ENCODE results near the gene RDM1. TPM values are rescaled to one million over a fixed set of nuclear protein-coding genes. Genes with fewer than 3 reads are reported as not detected.

Gene RDM1
- total RNA-seq, 1 donor from 2014 or later: not detected

DNA sequence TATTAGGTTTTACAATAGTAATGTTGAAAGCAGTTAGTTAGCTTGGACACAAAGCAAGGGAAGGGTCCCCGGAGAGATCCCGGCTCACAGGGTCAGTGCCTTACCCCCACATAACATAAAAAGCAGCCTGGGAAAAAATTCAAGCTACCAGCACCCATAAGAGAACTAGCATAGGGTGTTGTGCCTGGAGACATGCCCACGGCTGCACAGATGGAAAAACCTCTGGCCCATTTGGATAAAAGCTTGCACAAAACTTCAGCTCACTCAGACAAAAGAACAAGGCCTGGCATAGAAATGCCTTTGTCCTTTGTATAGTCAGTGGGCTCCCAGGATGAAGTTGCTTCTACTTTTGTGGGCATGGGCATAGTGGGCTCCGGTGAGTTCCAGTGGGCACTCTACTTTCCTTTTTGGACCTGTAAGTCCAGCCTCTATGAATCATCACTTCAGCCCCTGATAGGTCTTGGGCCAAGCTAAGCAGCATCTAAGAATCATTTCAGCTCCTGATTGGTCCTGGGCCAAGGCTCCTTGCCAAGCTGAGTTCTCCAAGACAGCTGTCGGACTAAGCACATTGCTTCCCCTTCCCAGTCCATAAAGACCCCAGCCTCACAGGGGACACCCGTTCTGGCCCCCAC lies 1.3 kb upstream of the RDM1 start:
- no peak for DNase-seq (ENCODE audit: low read depth)
- TF ChIP-seq, protein P1, sequence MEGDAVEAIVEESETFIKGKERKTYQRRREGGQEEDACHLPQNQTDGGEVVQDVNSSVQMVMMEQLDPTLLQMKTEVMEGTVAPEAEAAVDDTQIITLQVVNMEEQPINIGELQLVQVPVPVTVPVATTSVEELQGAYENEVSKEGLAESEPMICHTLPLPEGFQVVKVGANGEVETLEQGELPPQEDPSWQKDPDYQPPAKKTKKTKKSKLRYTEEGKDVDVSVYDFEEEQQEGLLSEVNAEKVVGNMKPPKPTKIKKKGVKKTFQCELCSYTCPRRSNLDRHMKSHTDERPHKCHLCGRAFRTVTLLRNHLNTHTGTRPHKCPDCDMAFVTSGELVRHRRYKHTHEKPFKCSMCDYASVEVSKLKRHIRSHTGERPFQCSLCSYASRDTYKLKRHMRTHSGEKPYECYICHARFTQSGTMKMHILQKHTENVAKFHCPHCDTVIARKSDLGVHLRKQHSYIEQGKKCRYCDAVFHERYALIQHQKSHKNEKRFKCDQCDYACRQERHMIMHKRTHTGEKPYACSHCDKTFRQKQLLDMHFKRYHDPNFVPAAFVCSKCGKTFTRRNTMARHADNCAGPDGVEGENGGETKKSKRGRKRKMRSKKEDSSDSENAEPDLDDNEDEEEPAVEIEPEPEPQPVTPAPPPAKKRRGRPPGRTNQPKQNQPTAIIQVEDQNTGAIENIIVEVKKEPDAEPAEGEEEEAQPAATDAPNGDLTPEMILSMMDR (IDR thresholded peaks at IDR 0.05; ENCODE audit: insufficient read depth, low read length, poor library complexity, severe bottlenecking): no peak
- Histone ChIP-seq H3K36me3 (ENCODE audit: control insufficient read depth, insufficient read depth, low read length) (no peaks in the 10 kb centered on the region), H3K27me3 (ENCODE audit: control insufficient read depth, insufficient read depth, low read length) (no peaks in the 10 kb centered on the region), H3K4me3 (ENCODE audit: low read depth, low read length) (no peak overlapping the region)

DNA sequence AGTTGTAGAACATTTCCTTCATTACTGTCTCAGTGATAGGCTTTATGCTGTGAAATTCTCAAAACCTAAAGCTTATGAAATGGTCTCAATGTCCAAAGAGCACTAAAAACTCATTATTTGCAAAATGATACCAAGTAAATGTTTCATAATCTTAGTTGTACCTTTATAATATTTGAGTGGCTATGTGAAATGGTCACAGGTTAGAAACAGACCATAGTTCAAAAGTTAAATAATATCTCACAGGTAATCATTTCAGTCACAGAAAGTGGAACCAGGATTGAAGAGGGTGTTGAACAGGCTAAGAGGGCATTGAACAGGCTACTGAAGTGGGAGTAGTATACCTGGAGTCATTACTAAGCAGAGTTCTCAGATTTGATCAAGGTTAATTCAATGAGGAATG lies 2.9 kb downstream of the RDM1 start:
- TF ChIP-seq, protein P1 (IDR thresholded peaks at IDR 0.05; ENCODE audit: insufficient read depth, low read length, poor library complexity, severe bottlenecking): no peak
- no peaks in the 10 kb centered on the region for H3K36me3 ChIP-seq (ENCODE audit: control insufficient read depth, insufficient read depth, low read length)
- no peaks in the 10 kb centered on the region for H3K27me3 ChIP-seq (ENCODE audit: control insufficient read depth, insufficient read depth, low read length)
- no peak overlapping the region for H3K4me3 ChIP-seq (ENCODE audit: low read depth, low read length)
- no peak for DNase-seq (ENCODE audit: low read depth)

DNA sequence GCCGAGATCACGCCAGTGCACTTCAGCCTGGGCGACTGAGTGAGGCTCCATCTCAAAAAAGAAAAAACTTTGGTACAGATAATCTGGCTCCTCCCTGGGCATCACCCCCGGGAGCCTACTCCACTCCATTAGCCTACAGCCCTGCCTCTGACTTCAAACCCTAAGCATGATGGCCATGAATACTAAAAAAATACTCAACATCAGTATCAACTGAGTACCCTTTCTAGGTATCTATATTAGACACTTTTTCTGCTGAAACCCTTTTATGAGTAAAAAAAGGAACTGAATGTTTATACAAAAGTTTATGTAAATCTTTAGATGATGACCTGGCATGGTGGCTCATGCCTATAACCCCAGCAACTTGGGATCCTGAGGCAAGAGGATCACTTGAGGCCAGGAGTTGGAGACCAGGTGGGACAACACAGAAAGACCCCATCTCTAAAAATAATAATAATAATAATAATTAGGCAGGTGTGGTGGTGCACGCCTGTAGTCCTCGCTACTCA lies 6.9 kb downstream of the RDM1 start:
- no peaks in the 10 kb centered on the region for H3K36me3 ChIP-seq (ENCODE audit: control insufficient read depth, insufficient read depth, low read length)
- TF ChIP-seq, protein P1 (IDR thresholded peaks at IDR 0.05; ENCODE audit: insufficient read depth, low read length, poor library complexity, severe bottlenecking): no peak
- no peaks in the 10 kb centered on the region for H3K27me3 ChIP-seq (ENCODE audit: control insufficient read depth, insufficient read depth, low read length)
- no peak for DNase-seq (ENCODE audit: low read depth)
- H3K4me3 ChIP-seq (ENCODE audit: low read depth, low read length): no peak overlapping the region

DNA sequence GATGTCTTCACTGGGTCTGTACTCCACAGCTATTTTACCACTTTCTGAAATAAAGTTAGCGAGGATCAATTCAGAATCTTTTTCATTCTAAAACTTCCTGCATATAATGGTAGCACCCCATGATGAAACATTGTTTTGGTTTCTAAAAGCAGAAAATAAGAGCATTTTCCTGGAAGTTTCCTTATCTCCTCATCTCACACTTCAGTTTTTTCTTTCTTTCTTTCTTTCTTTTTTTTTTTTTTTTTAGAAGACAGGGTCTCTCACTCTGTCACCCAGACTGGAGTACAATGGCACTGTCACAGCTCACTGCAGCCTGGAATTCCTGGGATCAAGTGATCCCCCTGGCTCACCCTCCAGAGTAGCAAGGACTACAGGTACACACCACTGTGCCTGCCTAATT lies 10.3 kb downstream of the RDM1 start:
- Histone ChIP-seq H3K4me3 (ENCODE audit: low read depth, low read length) (no peak overlapping the region), H3K27me3 (ENCODE audit: control insufficient read depth, insufficient read depth, low read length) (no peaks in the 10 kb centered on the region), H3K36me3 (ENCODE audit: control insufficient read depth, insufficient read depth, low read length) (no peaks in the 10 kb centered on the region)
- TF ChIP-seq, protein P1 (IDR thresholded peaks at IDR 0.05; ENCODE audit: insufficient read depth, low read length, poor library complexity, severe bottlenecking): no peak
- DNase-seq (ENCODE audit: low read depth): no peak

DNA sequence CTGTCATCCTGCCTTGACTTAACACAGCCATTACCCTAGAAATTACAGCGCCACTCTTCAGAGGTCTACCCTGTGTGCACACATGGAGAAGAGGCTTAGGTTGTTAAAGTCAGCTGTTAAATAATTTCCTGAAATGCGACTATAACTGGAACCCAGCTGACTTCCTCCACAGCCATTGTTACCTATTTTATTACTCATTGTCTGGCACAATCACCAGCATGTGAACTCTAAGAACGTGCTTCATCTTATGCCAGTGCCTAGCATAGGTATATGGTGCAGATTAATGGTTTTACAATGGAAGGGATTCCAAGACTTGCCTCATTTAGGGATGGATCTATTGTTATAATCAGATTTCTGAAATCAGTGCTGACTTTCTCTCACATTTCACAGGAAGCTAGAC lies 11.9 kb downstream of the RDM1 start:
- DNase-seq (ENCODE audit: low read depth): no peak
- no peak overlapping the region for H3K4me3 ChIP-seq (ENCODE audit: low read depth, low read length)
- H3K27me3 ChIP-seq (ENCODE audit: control insufficient read depth, insufficient read depth, low read length): no peaks in the 10 kb centered on the region
- TF ChIP-seq, protein P1 (IDR thresholded peaks at IDR 0.05; ENCODE audit: insufficient read depth, low read length, poor library complexity, severe bottlenecking): no peak
- H3K36me3 ChIP-seq (ENCODE audit: control insufficient read depth, insufficient read depth, low read length): no peaks in the 10 kb centered on the region

Measured in kidney epithelial cell (primary cell).